Suppressor macrophage treated with lipopolysaccharide for 4 hours (primary cell): ENCODE data around the gene TEX264.

ENCODE experiments used
- DNase-seq: peaks from one replicate; pipeline ENCODE4 v3.0.0-alpha.2; 2020

TEX264 gene

GRCh38 chr3:51676102-51676640 is 5.1 kb downstream of the TEX264 start:
- no peak for DNase-seq

GRCh38 chr3:51677358-51677757 is 6.3 kb downstream of the TEX264 start:
- DNase-seq, result no peak

- no peak for DNase-seq
These were observed 7.1 kb downstream of the TEX264 start for GRCh38 chr3:51678186-51678585.

- no peak for DNase-seq
These were observed 7.6 kb downstream of the TEX264 start for GRCh38 chr3:51678641-51679040.

GRCh38 chr3:51679318-51679717 is 8.3 kb downstream of the TEX264 start:
- DNase-seq, result no peak

GRCh38 chr3:51679777-51680176 is 8.7 kb downstream of the TEX264 start:
- no peak for DNase-seq

- no peak for DNase-seq
These were observed 9.1 kb downstream of the TEX264 start for GRCh38 chr3:51680196-51680595.

- DNase-seq, result no peak
These were observed 9.7 kb downstream of the TEX264 start for GRCh38 chr3:51680663-51681230.

- DNase-seq, result peak; percentile 52
These were observed 10.4 kb downstream of the TEX264 start for GRCh38 chr3:51681453-51681852.

- DNase-seq, result peak; percentile 89
These were observed 11.0 kb downstream of the TEX264 start for GRCh38 chr3:51682079-51682478.

GRCh38 chr3:51682526-51682925 is 11.5 kb downstream of the TEX264 start:
- no peak for DNase-seq

- no peak for DNase-seq
These were observed 12.5 kb downstream of the TEX264 start for GRCh38 chr3:51683566-51683965.

- no peak for DNase-seq
These were observed 14.1 kb downstream of the TEX264 start for GRCh38 chr3:51684971-51685751.

- DNase-seq, result no peak
These were observed 15.0 kb downstream of the TEX264 start for GRCh38 chr3:51686056-51686455.

GRCh38 chr3:51686512-51687215 is 15.6 kb downstream of the TEX264 start:
- DNase-seq, result peak; percentile 37

- no peak for DNase-seq
These were observed 16.6 kb downstream of the TEX264 start for GRCh38 chr3:51687431-51688205.

- no peak for DNase-seq
These were observed 17.2 kb downstream of the TEX264 start for GRCh38 chr3:51688206-51688600.

GRCh38 chr3:51691021-51691420 is 20.0 kb downstream of the TEX264 start:
- no peak for DNase-seq

- no peak for DNase-seq
These were observed 20.9 kb downstream of the TEX264 start for GRCh38 chr3:51691949-51692348.

GRCh38 chr3:51692980-51693395 is 21.9 kb downstream of the TEX264 start:
- DNase-seq, result no peak

GRCh38 chr3:51696954-51697353 is 25.9 kb downstream of the TEX264 start:
- DNase-seq, result no peak

GRCh38 chr3:51698209-51698608 is 27.2 kb downstream of the TEX264 start:
- DNase-seq, result no peak

- DNase-seq, result no peak
These were observed 29.4 kb downstream of the TEX264 start for GRCh38 chr3:51700403-51700802.
